HEK293 (cell line): ENCODE data around the gene GNPTAB.

Source experiments
- CTCF ChIA-PET: fragments of 350-600 bp; formaldehyde crosslinking; extraction: SDS; loops from one replicate; lab custom pipeline; 2021; ENCODE audit warnings: antibody characterized with exemption; lab: Yijun Ruan, JAX
- POLR2A ChIA-PET: fragments of 300-600 bp; formaldehyde crosslinking; extraction: SDS; loops from one replicate; lab custom pipeline; 2020; ENCODE audit warnings: antibody characterized with exemption, inconsistent platforms; lab: Yijun Ruan, JAX
- H3K27ac ChIP-seq: fragments of 200-500 bp; sonication (Bioruptor generic); 2 replicates; pipeline ENCODE4 v1.5.1; 2014; ENCODE audit warnings: low read depth, low read length, control low read depth, inconsistent platforms; ENCODE audit errors: extremely low read depth
- H3K36me3 ChIP-seq, 2 experiments: fragments of 200-500 bp in 1 of 2; sonication (Bioruptor generic) in 1 of 2; 1 replicate in 1 of 2; 2 replicates in 1 of 2; pipeline ENCODE4 v1.5.1; 2014 to 2017; ENCODE audit warnings: inconsistent platforms in 2 of 2, low read length in 2 of 2; ENCODE audit not compliant: control insufficient read depth in 2 of 2, insufficient read depth in 1 of 2
- H3K4me1 ChIP-seq: fragments of 200-500 bp; sonication (Bioruptor generic); 2 replicates; pipeline ENCODE4 v1.5.1; 2014; ENCODE audit warnings: mild to moderate bottlenecking, low read length, inconsistent platforms; ENCODE audit not compliant: control insufficient read depth, insufficient read depth
- H3K4me3 ChIP-seq: 2 replicates; pipeline ENCODE4 v1.5.1; 2011; ENCODE audit warnings: low read depth, mild to moderate bottlenecking, control low read depth, low read length, moderate library complexity
- H3K9me3 ChIP-seq: fragments of 200-500 bp; sonication (Bioruptor generic); 2 replicates; pipeline ENCODE4 v1.5.1; 2014; ENCODE audit warnings: low read depth, low read length, inconsistent platforms; ENCODE audit not compliant: control insufficient read depth, insufficient read depth
- ATF2 ChIP-seq: fragments of 450-650 bp; formaldehyde crosslinking; IDR thresholded peaks from 2 replicates; pipeline ENCODE4 v1.5.1; 2016; ENCODE audit warnings: missing biosample characterization, missing genetic modification characterization, low read depth
- GFI1B ChIP-seq: fragments of 450-650 bp; formaldehyde crosslinking; IDR thresholded peaks from 2 replicates; pipeline ENCODE4 v1.5.1; 2016; ENCODE audit warnings: missing biosample characterization, missing genetic modification characterization
- PRDM10 ChIP-seq: fragments of 450-650 bp; formaldehyde crosslinking; IDR thresholded peaks from 2 replicates; pipeline ENCODE4 v1.5.1; 2016; ENCODE audit warnings: missing biosample characterization, missing genetic modification characterization
- SALL2 ChIP-seq: fragments of 450-650 bp; formaldehyde crosslinking; IDR thresholded peaks from 2 replicates; pipeline ENCODE4 v1.5.0; 2017; ENCODE audit warnings: missing biosample characterization, mild to moderate bottlenecking, missing genetic modification characterization, borderline replicate concordance
- SCRT2 ChIP-seq: fragments of 450-650 bp; formaldehyde crosslinking; IDR thresholded peaks from 2 replicates; pipeline ENCODE4 v1.5.1; 2016; ENCODE audit warnings: missing biosample characterization, missing genetic modification characterization
- ZBTB17 ChIP-seq: fragments of 450-650 bp; formaldehyde crosslinking; IDR thresholded peaks from 2 replicates; pipeline ENCODE4 v1.5.1; 2016; ENCODE audit warnings: missing biosample characterization, missing genetic modification characterization
- ZNF10 ChIP-seq: fragments of 450-650 bp; formaldehyde crosslinking; IDR thresholded peaks from 2 replicates; pipeline ENCODE4 v1.5.1; 2017; ENCODE audit warnings: missing biosample characterization, missing genetic modification characterization
- ZNF121 ChIP-seq: fragments of 450-650 bp; formaldehyde crosslinking; IDR thresholded peaks from 2 replicates; pipeline ENCODE4 v1.5.1; 2016; ENCODE audit warnings: missing biosample characterization, missing genetic modification characterization
- ZNF548 ChIP-seq: fragments of 450-650 bp; formaldehyde crosslinking; IDR thresholded peaks from 2 replicates; pipeline ENCODE4 v1.5.1; 2016; ENCODE audit warnings: missing biosample characterization, missing genetic modification characterization
- ZNF621 ChIP-seq: fragments of 450-650 bp; formaldehyde crosslinking; IDR thresholded peaks from 2 replicates; pipeline ENCODE4 v1.5.1; 2017; ENCODE audit warnings: missing biosample characterization, missing genetic modification characterization
- TF ChIP-seq, protein P1 (sequence below): fragments of 450-650 bp; formaldehyde crosslinking; IDR thresholded peaks from 2 replicates; pipeline ENCODE4 v1.5.1; 2016; ENCODE audit warnings: missing biosample characterization, missing genetic modification characterization
- TF ChIP-seq, protein P2 (sequence below): fragments of 450-650 bp; formaldehyde crosslinking; IDR thresholded peaks from 2 replicates; pipeline ENCODE4 v1.5.1; 2016; ENCODE audit warnings: missing biosample characterization, missing genetic modification characterization

The GNPTAB gene

DNA sequence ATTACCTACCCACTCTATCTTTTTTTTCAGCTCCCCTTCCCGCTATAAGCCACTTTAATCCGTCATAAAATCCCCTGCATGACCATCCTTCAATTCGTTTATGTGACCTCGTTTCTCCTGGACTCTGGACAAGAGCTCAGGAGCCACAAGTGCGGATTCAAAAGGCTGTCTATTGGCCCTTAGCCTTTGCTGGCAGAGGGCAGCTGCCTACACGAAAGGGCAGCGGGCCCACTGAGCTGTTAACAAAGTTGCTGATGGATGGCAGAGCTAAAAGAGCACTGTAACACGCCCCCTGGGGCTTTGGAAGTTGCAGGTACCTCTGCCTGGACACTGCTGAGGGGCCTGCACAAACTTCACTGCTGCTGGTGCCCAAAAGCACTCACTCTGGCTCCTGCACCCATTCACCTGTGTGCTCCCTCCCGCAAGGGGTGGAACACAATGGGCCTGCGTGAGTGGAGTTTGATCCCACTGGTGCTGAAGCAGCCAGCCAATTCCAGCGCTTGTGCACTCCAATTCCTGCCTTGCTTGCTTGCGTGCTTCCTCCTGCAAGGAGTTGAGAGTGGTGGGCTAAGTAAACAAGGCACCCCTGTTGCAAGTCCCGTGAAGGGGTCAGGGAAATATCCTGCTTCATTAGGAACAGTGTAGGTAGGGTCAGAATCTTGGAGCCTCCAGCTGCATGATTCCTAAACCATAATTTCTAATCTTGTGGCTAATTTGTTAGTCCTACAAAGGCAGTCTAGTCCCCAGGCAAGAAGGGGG is 36.0 kb upstream of the GNPTAB start:
- no peak overlapping the region for H3K4me3 ChIP-seq
- H3K27ac ChIP-seq = no peak overlapping the region
- no peaks in the 10 kb centered on the region for H3K36me3 ChIP-seq
- CTCF ChIA-PET = interaction anchor here (0.6 to 0.7 kb wide), 2 partner anchors 27 to 104 kb away, joined by 4 read pairs; no protein-coding TSS in a partner anchor
- POLR2A ChIA-PET = interaction anchor here (0.6 to 1.0 kb wide), 2 partner anchors 11 to 14 kb away, joined by 3 to 4 read pairs; partner anchors contain the start of gene DRAM1
- H3K9me3 ChIP-seq = no peaks in the 10 kb centered on the region
- TF ChIP-seq ATF2 (tag by site-specific recombination) (no peak), SALL2 (tag by site-specific recombination) (no peak), ZNF621 (no peak), GFI1B (tag by site-specific recombination) (no peak), ZBTB17 (tag by site-specific recombination) (no peak), ZNF548 (tag by site-specific recombination) (no peak)
- TF ChIP-seq, protein P1, sequence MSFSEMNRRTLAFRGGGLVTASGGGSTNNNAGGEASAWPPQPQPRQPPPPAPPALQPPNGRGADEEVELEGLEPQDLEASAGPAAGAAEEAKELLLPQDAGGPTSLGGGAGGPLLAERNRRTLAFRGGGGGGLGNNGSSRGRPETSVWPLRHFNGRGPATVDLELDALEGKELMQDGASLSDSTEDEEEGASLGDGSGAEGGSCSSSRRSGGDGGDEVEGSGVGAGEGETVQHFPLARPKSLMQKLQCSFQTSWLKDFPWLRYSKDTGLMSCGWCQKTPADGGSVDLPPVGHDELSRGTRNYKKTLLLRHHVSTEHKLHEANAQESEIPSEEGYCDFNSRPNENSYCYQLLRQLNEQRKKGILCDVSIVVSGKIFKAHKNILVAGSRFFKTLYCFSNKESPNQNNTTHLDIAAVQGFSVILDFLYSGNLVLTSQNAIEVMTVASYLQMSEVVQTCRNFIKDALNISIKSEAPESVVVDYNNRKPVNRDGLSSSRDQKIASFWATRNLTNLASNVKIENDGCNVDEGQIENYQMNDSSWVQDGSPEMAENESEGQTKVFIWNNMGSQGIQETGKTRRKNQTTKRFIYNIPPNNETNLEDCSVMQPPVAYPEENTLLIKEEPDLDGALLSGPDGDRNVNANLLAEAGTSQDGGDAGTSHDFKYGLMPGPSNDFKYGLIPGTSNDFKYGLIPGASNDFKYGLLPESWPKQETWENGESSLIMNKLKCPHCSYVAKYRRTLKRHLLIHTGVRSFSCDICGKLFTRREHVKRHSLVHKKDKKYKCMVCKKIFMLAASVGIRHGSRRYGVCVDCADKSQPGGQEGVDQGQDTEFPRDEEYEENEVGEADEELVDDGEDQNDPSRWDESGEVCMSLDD (tag by site-specific recombination) = no peak
- no peaks in the 10 kb centered on the region for H3K4me1 ChIP-seq

- Histone ChIP-seq H3K27ac (no peak overlapping the region), H3K4me3 (no peak overlapping the region), H3K36me3 (no peaks in the 10 kb centered on the region), H3K9me3 (no peaks in the 10 kb centered on the region), H3K4me1 (no peaks in the 10 kb centered on the region)
- TF ChIP-seq, protein P2, sequence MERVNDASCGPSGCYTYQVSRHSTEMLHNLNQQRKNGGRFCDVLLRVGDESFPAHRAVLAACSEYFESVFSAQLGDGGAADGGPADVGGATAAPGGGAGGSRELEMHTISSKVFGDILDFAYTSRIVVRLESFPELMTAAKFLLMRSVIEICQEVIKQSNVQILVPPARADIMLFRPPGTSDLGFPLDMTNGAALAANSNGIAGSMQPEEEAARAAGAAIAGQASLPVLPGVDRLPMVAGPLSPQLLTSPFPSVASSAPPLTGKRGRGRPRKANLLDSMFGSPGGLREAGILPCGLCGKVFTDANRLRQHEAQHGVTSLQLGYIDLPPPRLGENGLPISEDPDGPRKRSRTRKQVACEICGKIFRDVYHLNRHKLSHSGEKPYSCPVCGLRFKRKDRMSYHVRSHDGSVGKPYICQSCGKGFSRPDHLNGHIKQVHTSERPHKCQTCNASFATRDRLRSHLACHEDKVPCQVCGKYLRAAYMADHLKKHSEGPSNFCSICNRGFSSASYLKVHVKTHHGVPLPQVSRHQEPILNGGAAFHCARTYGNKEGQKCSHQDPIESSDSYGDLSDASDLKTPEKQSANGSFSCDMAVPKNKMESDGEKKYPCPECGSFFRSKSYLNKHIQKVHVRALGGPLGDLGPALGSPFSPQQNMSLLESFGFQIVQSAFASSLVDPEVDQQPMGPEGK (tag by site-specific recombination) = no peak
- TF ChIP-seq ZNF121 (tag by site-specific recombination) (no peak), ZBTB17 (tag by site-specific recombination) (no peak), ZNF10 (tag by site-specific recombination) (no peak), SCRT2 (tag by site-specific recombination) (no peak), PRDM10 (no peak)
- POLR2A ChIA-PET = no interaction called here
- CTCF ChIA-PET = no interaction called here
Observed at GRCh38 chr12:101863981-101864380, 33.2 kb upstream of the GNPTAB start.
